ENCODE data around the gene ZNF638. TPM values are rescaled to one million over a fixed set of nuclear protein-coding genes. Genes with fewer than 3 reads are reported as not detected.

ZNF638 gene
- total RNA-seq, 4 donors from 2014 or later = 94.9 to 114 (median 109) TPM

DNA sequence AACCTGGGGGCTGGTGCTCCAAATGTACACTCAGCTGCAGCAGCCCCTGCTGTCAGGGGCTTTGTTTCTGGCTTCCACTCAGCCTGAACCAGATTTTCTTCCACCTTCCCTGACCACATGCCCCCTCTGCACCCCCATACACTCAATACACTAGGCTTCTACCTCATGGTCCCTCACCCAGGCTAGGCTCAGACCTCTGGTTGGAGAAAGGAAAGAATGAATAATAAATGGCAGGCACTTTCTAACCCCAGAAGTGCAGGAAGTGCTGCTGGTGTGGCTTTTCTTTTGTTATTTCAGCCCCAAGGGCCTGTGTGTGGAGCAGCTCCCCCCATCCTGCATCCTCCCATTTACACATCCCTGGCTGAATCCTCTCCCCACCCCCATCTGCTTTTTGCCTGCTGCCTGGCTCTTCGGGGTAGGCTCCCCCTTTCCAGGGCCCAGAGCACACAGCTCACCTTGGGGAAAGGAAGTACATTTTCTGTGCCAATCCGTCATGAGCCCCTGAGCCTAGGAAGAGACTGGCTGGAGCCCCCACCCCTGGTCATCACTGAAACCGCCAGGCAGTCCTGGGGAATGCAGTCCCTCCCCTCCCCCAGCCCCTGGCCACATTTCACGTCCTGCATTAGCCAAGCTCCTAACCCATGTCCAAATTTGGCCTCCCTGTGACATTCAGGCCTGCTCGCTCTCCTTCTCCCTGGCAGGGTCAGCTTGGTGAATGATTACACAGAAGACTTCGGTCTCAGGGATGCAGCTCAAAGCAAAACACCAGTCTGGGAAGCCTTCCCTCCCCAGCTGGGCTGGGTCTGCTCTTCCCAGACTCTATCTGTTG, 124.4 kb downstream of the ZNF638 start:
- TF ChIP-seq CTCF (IDR thresholded peaks at IDR 0.05) = no peak
- no peak for TF ChIP-seq POLR2A (IDR thresholded peaks at IDR 0.05)
- H3K4me3 ChIP-seq (ENCODE audit: low read depth, poor library complexity, severe bottlenecking) = no peak overlapping the region
- peak in 1 of 2 donors; percentile 76 for DNase-seq (ENCODE audit: low spot score in 2 of 2)
- intact Hi-C loops (cut with DNase I; ENCODE audit: low total_unique reads) = no loop called here
- 66 to 68% methylated on average over 6 of the region's 6 CpGs for WGBS, 2 donors

GRCh38 chr2:71456617-71457016, 125.0 kb downstream of the ZNF638 start:
- WGBS, 2 donors = 75 to 79% methylated on average over 1 of the region's 1 CpG
- intact Hi-C loops (cut with DNase I; ENCODE audit: low total_unique reads) = no loop called here
- no peak overlapping the region for H3K4me3 ChIP-seq (ENCODE audit: low read depth, poor library complexity, severe bottlenecking)
- TF ChIP-seq POLR2A (IDR thresholded peaks at IDR 0.05) = no peak
- TF ChIP-seq CTCF (IDR thresholded peaks at IDR 0.05) = no peak
- peak in 1 of 2 donors; percentile 54 for DNase-seq (ENCODE audit: low spot score in 2 of 2)

GRCh38 chr2:71457123-71457915, 125.7 kb downstream of the ZNF638 start:
- intact Hi-C loops (cut with DNase I; ENCODE audit: low total_unique reads) = no loop called here
- TF ChIP-seq POLR2A (IDR thresholded peaks at IDR 0.05) (no peak), CTCF (IDR thresholded peaks at IDR 0.05) (no peak)

DNA sequence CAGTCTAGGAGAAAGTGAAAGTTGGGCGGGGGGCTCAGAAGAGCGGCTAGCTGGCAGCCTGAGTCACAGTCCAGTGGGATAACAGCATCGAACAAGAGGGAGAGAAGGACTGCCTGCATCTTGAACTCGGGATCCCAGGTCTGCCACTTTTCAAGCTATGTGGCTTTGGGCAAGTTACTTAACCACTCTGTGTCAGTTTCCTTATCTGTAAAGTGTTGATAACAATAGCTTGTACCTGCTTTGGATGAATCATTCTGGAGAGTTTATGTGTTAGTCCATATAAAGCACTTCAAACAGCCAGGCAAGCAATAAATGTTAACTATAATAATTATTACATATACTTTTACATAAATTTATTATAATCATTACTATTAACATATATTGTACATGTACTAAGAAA, 126.3 kb downstream of the ZNF638 start:
- TF ChIP-seq POLR2A (IDR thresholded peaks at IDR 0.05) (no peak), CTCF (IDR thresholded peaks at IDR 0.05) (no peak)
- no peak for DNase-seq (ENCODE audit: low spot score in 2 of 2)
- no peak overlapping the region for H3K4me3 ChIP-seq (ENCODE audit: low read depth, poor library complexity, severe bottlenecking)
- WGBS, 2 donors = 90 to 91% methylated on average over 4 of the region's 4 CpGs
- intact Hi-C loops (cut with DNase I; ENCODE audit: low total_unique reads) = no loop called here

More at GRCh38 chr2:71457123-71457915, 125.7 kb downstream of the ZNF638 start:
- WGBS, 2 donors = 97 to 98% methylated on average over 9 of the region's 9 CpGs
- peak in 1 of 2 donors; percentile 82 for DNase-seq (ENCODE audit: low spot score in 2 of 2)
- no peak overlapping the region for H3K4me3 ChIP-seq (ENCODE audit: low read depth, poor library complexity, severe bottlenecking)

- H3K4me3 ChIP-seq (ENCODE audit: low read depth, poor library complexity, severe bottlenecking) = no peak overlapping the region
- intact Hi-C loops (cut with DNase I; ENCODE audit: low total_unique reads) = no loop called here
- DNase-seq (ENCODE audit: low spot score in 2 of 2) = peak in 1 of 2 donors; percentile 75
- no peak for TF ChIP-seq CTCF (IDR thresholded peaks at IDR 0.05)
- TF ChIP-seq POLR2A (IDR thresholded peaks at IDR 0.05) = no peak
- WGBS, 2 donors = 74 to 78% methylated on average over 7 of the region's 7 CpGs
Observed at GRCh38 chr2:71458413-71459083, 127.0 kb downstream of the ZNF638 start.
